GM12874 (cell line): ENCODE data around the gene ELK4.

Source experiments
- TF ChIP-seq, protein P1 (sequence below): IDR thresholded peaks from 2 replicates; pipeline ENCODE4 v1.5.1; 2011; ENCODE audit warnings: low read depth, mild to moderate bottlenecking, control low read depth, low read length, moderate library complexity; ENCODE audit not compliant: insufficient read depth

Gene ELK4

DNA sequence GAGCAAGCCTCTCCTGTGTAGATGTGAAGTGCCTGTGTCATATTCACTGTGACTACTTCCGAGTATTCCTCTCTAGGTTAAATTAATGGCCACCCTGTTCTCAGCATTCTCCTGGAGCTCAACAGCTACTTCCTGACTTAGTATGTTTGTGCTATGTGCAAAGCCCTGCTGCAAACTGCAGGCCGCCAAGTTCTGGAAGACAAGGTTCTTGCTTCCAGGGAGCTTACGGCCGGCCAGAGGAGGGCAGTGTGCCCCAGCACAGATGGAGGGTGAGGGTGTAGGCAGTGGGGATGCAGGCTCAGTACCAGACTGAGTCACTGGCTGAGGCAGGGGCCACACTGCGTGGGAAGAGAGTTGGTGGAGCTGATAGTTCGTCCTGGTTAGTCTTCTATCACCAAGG, 43.2 kb downstream of the ELK4 start:
- TF ChIP-seq, protein P1, sequence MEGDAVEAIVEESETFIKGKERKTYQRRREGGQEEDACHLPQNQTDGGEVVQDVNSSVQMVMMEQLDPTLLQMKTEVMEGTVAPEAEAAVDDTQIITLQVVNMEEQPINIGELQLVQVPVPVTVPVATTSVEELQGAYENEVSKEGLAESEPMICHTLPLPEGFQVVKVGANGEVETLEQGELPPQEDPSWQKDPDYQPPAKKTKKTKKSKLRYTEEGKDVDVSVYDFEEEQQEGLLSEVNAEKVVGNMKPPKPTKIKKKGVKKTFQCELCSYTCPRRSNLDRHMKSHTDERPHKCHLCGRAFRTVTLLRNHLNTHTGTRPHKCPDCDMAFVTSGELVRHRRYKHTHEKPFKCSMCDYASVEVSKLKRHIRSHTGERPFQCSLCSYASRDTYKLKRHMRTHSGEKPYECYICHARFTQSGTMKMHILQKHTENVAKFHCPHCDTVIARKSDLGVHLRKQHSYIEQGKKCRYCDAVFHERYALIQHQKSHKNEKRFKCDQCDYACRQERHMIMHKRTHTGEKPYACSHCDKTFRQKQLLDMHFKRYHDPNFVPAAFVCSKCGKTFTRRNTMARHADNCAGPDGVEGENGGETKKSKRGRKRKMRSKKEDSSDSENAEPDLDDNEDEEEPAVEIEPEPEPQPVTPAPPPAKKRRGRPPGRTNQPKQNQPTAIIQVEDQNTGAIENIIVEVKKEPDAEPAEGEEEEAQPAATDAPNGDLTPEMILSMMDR = peak; percentile 73

DNA sequence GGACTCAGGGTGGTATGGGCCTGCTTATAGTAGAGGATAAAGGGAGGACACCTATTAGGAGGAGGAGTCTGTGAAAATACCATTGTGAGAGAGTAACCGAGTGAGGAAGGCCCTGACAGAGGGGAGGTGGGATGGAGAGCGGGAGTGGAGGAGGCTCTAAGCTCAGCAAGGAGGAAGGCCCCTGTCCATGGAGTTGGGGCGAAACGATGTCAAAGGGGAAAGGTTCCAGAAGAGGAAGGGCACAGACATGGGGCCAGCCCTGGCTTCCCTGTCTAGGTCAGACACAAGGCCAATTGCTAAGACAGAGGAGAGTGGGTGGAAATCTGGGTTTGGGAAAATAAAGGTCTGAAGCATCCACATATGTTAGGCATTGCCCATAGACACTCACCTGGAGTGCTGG, 44.2 kb downstream of the ELK4 start:
- TF ChIP-seq, protein P1 = no peak

DNA sequence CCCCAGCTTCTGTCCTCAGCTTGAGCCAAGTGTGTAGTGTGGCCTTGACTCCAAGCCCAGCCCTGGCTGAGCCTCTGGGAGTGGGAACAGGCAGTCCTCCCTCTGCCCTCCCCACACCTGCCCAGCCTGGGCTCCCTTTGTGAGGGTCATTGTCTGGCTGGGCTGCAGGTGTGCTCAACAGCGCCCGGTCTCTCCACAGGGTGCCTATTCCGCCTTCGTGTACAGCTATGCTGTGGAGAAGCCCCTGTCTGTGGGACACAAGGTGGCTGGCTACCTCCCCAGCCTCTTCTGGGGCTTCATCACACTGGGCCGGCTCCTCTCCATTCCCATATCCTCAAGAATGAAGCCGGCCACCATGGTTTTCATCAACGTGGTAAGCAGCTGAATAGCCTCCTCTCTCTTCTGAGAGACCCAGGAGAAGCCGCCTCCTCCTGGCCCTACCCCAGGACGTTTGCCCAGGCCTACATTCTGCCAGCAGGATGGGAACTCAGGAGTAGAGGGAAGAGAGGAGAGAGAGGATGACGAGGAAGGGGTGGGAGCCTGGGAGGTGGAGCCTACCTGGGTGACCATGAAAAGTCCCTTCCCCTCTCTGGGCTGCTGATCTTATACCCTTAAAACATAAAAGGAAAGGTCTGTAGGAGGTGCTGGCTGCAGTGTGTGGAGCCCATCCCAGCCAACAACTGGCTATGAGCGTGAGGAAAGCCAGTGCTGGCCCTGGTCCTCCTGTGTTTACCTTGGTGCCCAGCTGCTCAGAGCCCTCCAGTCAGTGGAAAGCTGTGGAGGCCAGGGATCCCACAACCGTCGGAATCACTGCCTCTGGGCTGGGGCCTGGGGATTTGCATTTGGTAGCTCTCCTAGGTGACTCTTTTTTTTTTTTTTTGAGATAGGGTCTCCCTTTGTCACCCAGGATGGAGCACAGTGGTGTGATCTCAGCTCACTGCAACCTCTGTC, 45.7 kb downstream of the ELK4 start:
- TF ChIP-seq, protein P1 = no peak

DNA sequence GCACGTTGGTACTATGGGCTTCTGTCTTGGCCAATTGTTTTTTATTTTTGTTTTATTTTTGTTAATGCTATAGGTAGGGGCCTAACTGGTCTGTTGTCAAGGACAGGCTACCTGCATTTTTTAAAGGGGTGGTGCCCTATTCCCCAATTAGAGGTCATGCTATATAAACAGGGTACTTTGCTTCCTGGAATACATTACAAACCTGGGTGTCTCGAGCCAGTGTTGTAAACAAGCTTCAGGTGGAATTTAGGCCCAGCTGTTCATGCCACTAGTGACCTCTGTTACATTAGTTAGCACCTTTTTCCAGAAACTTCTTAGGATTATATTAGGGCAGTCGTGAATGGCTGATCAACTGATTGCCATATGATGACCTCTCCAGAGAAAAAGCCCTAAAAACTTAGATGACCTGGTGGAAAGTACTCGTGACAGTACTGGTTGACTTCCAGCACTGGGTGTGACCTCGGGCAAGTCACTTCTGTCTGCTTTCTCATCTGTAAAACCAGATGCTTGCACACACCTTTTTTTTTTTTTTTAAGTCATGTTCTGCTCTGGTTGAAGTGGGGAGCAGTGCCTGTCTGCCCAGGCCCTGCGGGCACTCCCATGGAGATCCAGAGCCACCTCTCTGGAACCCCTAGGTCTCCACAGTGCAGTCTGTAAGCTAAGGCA, 46.5 kb downstream of the ELK4 start:
- TF ChIP-seq, protein P1 = no peak

DNA sequence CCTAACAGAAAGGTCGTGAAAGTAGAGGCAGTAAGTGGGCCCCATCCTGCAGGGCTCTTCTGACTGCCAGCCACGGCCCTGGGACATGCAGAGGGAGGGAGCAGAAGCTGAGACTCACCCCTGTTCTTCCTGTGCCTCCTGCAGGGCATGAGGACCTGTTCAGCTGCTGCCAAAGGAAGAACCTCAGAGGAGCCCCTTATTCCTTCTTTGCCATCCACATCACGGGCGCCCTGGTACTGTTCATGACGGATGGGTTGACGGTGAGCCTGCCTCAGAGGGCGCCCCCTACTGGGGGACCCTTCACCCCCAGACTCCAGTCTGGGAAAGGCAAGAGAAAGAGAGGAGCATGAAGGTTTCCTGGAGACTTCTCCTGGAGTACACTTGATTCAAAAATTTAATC, 47.1 kb downstream of the ELK4 start:
- TF ChIP-seq, protein P1 = peak; percentile 55

DNA sequence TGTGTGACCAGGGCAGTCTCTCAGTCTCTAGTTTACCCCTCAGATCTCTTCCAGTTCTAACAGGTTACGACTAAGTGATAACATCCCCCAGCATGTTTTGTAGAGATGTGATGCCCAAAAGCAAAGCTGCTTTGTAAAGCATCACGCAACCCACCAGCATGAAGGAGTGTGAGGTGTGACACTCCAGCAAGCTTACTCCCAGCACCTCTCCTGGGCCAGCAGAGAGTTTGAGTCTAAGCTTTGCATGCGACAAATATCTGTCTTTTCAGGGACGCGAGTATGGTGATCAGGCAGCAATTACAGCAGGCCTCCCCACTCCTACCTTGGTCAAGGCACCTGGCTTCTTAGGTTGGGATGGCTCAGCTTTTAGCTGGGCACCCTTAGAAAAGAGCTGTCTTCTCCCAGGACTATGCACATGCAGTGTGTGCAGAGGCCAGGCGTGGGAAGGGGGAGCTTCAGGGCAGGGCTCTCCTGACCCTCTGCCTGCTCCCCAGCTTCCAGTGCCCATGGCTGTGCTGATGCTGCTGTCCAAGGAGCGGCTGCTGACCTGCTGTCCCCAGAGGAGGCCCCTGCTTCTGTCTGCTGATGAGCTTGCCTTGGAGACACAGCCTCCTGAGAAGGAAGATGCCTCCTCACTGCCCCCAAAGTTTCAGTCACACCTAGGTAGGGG, 48.2 kb downstream of the ELK4 start:
- TF ChIP-seq, protein P1 = no peak
